22Rv1 (cell line): ENCODE results near the gene DPH7.

ENCODE experiments used
- H3K27ac ChIP-seq: fragments of 450-650 bp; 2 replicates; pipeline ENCODE4 v1.5.1; 2017
- ZFX ChIP-seq: fragments of 450-650 bp; IDR thresholded peaks from 2 replicates; pipeline ENCODE4 v1.6.1; 2017; ENCODE audit warnings: antibody characterized with exemption, borderline replicate concordance
- TF ChIP-seq, protein P1 (sequence below): fragments of 450-650 bp; IDR thresholded peaks from 2 replicates; pipeline ENCODE4 v1.5.1; 2017; ENCODE audit warnings: mild to moderate bottlenecking

DPH7 gene

DNA sequence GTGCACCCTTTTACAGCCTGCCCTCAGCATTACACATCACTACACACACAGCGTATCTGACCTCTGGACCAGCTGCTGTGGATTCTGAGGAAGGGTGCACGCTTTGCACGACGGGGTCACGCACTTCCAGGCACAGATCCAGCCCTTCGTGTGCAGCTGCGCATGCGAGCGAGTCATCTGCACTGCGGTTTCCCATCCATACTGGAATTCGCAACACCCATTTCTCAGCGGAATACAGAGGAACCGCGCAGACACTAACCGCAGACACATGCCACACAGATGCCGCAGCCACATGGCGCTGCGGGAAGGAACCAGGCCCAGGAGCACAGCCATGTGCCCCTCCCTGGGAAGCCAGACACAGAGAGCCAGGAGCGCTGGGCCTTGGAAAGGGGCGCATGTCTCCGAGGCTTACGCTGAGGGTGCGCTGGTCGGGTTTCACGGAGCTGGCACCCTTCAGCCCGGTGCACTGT, 72.0 kb downstream of the DPH7 start:
- TF ChIP-seq, protein P1, sequence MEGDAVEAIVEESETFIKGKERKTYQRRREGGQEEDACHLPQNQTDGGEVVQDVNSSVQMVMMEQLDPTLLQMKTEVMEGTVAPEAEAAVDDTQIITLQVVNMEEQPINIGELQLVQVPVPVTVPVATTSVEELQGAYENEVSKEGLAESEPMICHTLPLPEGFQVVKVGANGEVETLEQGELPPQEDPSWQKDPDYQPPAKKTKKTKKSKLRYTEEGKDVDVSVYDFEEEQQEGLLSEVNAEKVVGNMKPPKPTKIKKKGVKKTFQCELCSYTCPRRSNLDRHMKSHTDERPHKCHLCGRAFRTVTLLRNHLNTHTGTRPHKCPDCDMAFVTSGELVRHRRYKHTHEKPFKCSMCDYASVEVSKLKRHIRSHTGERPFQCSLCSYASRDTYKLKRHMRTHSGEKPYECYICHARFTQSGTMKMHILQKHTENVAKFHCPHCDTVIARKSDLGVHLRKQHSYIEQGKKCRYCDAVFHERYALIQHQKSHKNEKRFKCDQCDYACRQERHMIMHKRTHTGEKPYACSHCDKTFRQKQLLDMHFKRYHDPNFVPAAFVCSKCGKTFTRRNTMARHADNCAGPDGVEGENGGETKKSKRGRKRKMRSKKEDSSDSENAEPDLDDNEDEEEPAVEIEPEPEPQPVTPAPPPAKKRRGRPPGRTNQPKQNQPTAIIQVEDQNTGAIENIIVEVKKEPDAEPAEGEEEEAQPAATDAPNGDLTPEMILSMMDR = no peak
- TF ChIP-seq ZFX = no peak

DNA sequence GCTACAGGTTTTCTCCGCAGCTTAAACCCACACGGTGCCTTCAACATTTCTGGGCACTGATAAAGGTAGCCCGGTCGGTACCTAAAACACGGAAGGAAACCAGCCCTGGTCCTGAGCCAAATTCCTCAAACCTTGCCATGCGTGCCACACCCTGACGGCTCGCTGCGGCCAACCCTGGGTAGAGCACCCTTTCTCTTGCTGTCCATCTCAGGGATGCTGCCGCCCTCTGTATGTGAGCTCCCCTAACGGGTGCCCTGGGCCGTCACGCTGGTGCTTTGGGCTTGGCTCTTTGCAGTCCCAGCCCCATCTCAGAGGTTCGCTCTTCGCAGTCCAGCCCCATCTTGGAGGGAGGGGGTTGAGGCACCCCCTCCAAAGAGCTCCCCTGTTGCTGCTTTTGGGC, 72.5 kb downstream of the DPH7 start:
- no peak for TF ChIP-seq ZFX
- TF ChIP-seq, protein P1 = no peak

More for the DNA sequence above, 72.0 kb downstream of the DPH7 start:
- no peak overlapping the region for H3K27ac ChIP-seq

DNA sequence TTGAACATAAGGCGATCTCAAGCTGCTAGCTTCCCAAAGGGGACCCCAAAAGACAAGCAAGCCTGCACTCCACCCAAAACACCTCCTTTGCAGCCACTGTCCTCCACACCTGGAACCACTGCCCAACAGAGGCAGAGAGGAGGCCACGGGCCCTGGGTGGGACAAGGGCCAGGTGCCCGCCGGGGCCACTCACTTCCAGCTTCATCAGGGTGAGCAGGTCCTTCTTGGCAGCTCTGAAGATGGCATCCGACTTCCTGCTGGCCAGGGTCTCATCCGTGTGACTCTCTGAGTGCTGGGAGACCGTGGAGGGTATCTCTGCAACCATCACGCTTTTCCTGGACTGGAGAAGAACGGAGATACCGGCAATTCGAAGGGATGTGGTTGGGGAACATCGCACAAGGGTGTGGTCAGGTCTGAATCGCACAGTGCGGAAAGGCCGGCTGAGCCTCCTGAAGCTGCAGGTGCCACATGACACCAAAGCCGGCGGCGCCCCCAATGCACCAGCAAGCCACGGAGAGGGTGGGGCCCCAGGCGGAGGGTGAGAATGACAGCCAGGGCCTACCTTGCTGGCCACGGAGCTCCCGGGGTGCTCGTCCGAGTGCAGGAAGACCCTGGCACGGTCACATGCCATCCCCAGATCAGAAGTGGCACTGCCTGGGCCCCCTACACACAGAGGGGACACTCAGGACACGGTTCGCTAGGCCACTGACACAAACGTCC, 73.1 kb downstream of the DPH7 start:
- TF ChIP-seq, protein P1 = no peak
- no peak for TF ChIP-seq ZFX
- H3K27ac ChIP-seq = no peak overlapping the region

More for the DNA sequence above, 72.5 kb downstream of the DPH7 start:
- H3K27ac ChIP-seq = no peak overlapping the region
